GM21786 (cell line): ENCODE results near the gene SMIM5.

Source experiments
- ATAC-seq: cut with Tn5 transposase; IDR thresholded peaks from one replicate; pipeline ENCODE4 v1.9.1; 2021; ENCODE audit not compliant: unreplicated experiment

The SMIM5 gene

DNA sequence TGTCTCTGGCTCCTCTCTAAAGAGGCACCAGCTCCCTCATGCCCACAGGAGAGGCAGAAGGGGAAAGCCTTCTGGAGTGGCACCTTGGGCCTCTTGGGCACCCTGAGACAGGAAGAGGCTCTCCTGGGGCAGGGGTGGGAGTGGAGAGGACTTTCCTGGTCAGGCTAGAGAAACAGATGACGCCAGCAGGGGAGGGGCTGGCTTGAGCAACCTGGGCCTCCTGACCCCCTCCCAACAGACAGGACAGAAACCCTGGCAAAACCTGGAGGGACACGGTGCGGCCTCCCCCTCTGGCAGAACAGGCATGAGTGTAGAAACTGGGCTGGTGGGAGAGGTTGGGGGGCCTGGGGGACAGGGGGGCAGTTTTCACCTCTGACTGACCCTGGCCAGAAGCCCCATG lies 6.1 kb downstream of the SMIM5 start:
- no peak for ATAC-seq

DNA sequence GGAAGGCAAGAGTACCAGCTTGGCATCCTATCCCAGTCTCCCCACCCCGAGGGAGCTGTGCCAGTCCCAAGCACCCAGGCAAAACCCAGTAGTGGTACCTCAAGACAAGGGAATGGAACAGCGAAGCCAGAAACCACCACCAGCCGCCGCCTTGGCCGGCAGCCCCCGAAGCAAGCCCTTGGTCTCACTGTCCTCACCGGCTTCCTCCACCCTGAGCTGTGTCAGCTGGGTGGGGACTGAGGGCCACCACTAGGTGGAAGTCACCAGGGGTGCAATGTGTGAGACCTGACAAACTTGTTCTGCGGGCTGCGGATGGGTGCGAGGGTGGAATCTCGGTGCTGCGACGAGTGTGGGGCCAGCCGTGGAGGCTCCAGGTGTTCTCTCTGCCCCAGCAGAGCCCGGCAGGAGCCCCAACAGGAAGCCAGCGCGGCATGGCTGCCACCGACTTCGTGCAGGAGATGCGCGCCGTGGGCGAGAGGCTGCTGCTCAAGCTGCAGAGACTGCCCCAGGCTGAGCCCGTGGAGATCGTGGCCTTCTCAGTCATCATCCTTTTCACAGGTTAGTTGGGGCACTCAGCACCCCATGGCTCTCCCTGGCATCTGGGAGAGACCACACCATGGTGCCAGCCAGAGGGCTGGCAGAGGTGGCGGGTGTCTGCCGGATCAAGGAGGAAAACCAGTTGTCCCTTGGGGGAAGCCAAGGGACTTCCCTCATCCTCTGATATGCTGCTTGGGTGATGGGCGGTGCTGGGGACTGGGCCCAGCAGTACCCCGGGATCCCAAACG lies 6.7 kb downstream of the SMIM5 start:
- no peak for ATAC-seq

DNA sequence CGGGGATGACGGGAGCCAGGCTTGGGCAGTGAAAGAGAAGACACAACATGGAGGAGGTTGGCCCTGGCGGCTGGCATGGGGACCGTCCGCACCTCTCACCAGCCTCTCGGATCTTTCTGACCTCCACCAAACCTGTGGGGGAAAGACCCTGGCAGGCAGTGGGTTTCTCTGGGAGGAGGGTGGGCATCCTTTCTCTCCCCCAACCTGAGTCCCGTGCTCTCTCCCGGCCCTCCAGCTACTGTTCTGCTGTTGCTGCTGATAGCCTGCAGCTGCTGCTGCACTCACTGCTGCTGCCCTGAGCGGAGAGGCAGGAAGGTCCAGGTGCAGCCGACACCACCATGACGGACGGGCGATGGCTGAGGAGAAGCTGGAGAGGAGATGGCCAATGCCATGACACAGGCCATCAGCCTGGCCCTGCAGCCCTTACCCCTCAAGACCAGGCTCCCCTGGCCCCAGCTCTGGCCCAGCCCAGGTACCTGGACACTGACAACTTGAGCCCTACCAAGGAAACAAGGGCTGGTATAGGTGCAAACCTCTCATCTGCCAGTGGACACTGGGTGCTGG lies 7.4 kb downstream of the SMIM5 start:
- no peak for ATAC-seq

DNA sequence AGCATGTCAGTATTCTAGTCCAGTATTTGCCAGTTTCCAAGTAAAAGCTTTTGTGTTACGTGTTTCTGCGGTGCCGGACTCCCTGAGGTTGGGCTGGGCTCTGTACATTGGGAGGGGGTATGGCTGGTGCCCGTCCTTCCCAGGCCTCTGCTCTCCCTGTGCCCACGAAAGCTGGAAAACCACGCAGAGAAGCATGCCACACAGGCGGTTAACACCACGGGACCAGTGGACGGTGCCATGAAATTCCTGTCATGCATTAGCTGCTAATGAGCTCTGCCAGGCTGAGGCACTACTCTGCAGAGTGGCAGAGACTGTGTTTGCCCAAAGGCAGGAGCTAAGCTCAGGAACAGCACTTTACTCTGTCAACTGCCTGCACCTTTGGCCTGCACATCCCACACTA lies 8.1 kb downstream of the SMIM5 start:
- ATAC-seq, result no peak

DNA sequence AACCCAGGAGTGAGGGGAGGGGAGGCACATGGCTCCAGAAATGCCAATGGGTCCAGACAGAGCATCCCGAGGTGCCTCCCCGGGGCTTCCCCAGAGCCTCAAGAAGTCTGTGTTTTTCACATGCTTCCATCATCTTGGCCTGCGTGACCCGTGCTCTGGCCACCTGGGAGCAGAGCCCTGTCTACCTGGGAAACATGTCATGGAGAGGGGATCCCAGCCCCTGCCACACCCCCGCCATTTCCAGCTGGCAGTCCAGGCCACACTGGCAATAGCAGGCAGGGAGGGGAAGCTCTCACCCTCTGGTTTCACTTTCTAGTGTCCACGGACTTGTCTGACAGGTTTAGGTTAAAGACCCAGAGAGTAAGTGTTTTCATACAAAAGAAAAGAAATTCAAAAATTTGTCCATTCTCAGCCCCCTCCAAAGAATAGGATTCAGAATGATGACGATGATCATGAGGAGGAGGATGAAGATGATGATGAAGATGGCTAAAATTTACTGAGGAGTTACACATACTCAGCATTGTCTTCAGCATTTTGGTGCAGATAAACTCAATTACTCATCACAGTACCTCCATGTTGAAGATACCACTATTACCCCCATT lies 9.0 kb downstream of the SMIM5 start:
- ATAC-seq, result no peak

DNA sequence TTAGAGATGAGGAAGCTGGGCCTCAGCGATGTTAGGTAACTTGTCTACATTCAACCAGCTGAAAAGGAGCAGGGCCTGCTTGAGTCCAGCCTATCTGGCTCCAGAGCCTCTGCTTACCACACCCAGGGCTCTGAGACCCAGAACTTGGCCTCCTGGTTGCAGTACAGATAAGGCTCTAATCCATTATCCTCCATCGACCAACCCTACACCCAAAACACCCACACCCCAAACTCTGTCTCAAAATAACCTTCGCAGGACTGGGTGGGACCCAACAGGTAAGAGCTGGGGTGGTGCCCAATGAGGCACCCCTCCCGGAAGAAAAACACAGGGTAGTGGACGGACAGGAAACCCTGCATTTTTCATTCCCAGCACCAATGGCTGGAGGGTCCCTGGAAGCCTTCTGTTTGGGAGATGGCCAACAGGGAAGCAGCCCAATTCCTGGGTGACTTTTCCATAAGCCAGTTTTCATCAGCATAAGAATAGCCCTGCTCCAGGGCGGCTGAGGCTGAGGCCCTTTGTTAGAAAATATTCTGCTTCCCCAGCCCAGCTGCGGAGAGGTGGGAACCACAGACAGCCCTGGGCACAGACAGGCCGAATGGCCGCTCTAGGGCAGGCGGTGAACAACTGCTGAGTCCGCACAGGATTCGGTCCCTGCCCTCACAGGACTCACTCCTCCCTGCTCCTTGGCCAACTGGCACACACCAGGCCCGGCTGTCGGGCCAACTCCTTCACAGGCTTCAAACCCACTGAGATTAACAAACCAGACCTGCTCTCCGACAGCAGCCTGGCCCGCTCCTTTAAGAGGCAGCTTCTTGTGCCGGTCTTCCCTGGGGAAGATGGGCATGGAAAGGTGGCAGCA lies 9.8 kb downstream of the SMIM5 start:
- ATAC-seq, result no peak

DNA sequence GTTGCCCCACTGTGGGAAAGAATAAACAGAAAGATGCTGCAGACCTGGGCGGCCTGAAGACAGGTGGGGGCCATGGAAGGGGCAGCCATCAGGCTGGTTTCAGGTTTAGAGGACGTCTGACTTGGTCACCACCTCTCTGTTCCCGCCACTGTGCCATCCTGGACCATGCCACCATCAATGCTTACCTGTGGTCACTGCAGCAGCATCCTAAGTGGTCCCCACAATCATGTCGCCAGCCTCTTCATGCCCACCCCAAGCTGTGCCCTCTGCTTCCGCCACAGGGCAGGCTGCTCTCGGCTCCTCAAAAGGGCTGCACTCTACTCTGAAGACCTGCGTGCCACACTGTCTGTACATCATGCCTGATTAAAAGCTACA lies 10.4 kb downstream of the SMIM5 start:
- no peak for ATAC-seq

DNA sequence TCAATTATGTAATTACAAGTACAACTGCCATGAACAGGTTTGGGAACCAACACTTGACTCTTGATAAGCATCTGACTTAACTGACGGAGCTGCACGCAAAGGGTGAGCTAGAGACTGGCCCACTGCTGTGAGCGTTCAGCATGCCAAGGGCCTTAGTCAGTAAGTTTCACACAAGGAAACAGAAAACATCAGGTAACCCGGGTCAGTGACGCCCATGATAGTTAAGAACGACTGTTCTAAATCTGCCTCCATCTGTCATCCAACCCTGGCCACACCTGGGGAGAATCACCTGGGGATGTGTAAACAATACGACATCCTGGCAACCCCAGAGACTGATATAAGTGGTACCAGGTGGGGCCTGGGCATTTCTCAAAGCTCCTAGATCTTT lies 12.3 kb downstream of the SMIM5 start:
- ATAC-seq, result no peak

DNA sequence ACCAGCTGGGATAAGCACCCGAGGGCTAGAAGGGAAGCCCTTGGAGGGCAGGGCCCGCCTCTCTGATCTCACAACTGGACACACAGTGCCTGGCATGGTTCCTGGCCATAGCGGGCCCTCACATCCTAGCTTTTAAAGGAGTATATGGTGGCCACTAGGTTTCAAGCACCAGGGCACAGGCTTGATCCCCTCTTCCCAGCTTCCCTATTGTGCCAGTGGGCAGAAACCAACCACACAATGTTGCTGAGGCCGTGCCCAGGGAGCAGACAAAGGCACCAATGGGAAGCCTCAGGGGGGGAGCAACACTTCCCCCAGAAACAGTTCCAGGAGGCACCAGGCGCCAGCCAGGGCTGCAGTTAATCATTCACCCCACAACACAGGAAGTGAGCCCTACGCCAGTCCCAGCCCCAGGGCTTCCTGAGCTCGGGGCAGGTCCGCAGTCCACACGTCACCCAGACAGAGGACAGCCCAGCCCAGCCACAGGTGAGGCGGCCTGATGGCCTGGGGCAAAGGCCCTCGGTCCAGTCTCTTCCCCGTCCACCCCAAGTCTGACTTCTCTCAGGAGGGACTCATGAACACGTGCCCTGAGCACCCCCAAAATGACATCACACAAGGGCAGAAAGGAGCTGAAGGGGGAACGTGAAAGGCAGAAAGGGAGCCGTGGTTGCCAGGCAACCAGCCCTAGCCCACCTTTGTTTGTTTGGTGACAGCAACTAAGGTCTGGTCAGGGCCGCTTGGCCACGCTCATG lies 12.8 kb downstream of the SMIM5 start:
- ATAC-seq, result peak; percentile 90

DNA sequence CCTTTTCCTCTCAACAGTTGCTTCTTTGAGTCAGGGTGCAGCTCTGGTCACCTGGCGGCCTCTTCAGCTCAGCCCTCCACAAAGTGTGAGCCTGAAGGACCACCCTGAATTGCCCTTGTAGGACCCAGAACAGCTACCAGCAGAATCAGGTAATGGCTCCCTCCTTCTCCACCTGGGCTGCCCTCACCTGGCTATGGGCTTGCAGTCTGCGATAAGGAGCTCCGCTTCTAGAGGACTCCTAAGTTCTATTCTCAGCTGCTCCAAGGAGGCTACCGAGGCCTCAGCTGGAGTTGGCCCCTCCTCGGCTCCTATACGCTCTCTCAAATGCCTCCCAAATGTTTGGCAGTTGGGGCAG lies 13.4 kb downstream of the SMIM5 start:
- no peak for ATAC-seq

DNA sequence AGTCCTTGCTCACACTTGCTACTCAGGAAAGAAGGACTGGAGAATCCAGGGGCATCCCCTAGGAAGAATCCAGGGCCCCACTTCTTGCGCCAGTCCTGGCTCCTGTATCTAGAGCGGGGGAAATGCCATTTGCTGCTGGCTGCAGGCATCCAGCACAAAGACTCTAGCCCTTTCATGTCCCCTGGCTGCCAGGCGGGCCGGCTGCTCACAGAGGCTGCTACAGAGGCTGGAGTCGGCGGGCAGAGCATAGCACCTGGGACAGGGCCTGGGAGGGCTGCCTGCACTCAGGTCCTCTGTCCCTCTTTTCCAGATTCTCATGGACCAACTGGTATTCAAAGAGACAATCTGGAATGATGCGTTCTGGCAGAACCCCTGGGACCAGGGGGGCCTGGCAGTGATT lies 13.8 kb downstream of the SMIM5 start:
- no peak for ATAC-seq

DNA sequence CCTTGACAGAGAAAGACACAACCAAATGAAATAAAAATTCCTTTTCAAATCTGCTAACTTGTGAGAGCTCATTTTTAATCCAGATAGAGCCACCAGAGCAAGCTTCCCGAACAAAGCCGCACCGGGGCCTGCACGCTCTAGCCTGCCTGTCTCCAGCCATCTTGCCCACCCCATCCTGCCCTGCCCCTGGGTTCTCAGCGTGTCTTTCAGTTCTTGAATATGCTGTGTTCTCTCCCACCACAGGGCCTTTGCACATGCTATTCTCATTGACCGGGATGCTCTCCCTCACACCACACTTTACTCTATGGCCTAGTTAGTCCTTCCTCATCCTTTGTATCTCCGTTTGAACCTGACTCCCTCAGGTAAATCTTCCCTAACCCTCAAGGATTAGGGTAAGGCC lies 14.7 kb downstream of the SMIM5 start:
- ATAC-seq, result no peak

DNA sequence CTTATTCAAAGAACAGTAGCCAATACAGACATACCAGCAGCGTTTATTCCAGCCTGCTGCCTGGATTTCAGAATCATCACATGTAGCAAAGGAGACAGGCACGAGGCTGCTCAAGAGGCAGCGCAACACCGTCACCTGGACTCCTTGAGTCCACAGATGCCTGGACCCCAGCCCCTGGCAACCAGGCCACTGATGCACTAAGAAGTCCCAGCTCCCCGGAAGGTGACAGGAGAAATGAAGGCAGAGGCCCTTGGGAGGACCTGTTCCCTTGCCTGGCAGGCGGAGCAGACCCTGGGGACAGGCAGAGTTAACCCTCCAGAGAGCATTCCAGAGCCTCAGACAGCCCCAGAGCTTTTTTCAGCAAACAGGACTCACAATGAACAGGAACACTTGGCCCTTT lies 16.5 kb downstream of the SMIM5 start:
- ATAC-seq, result no peak

DNA sequence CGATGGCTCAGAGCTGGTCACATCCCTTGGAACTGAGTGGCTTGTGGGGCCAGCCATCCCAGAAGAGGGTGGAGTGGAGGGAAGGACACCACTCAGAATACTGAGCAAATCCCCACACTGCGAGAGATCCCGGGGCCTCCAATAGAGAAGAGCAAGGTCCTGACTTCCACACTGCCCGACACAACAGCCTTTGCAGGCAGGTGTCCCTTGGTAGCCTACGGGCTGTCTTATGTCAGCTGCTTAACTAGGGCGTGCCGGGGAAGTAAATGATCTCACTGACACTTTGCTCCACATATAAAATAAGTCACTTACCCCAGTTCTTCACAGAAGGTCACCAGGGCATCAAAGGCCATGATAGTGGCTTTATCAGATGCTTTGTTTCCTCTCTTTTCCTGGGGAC lies 17.6 kb downstream of the SMIM5 start:
- no peak for ATAC-seq

DNA sequence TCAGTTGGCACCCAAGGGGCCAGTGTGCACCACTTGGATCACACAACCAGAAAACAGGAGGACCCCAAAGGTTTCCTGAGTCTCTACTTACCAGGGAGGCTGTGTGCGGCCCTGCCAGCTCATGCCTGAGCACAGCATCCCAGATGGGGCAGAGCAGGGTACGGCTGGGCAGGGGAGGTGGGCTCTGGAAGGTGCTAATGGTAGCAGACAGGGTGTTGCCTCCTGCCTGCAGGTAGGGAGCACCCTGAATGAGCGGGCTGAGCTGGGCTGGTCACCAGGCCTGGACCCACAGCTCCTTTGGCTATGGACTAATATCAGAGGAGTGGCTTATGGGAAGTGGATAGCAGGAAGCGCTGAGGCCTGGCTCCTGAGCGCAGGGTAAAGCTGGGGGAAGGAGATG lies 19.1 kb downstream of the SMIM5 start:
- ATAC-seq, result no peak

DNA sequence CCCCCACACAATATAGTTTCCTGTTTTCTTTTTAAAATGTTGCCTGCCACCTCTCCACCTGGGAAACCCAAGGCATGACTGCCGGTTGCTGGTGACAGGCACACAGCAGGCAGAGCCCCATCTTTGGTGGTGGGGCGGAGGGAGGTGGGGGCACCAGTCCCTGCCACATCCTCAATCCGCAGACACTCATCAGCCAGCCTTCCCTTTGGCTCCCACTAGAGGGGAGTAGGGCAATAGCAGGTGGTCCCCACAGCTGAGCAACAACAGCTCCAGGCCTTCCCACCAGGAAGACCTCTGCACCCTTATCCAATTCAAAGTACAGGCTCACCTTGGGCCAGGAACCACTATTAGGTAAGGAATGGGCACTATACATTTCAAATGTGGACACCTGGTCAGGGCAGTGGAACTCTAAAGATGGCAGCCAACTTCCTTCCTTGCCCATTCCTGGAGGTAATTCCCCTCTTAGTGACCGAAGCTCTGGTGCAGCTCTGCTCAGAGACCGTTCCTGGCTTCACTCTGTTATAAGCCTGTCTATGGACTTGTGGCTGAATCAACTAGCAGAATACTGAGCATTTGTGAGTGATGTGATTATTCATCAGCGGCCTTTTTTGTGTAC lies 19.8 kb downstream of the SMIM5 start:
- ATAC-seq, result no peak

DNA sequence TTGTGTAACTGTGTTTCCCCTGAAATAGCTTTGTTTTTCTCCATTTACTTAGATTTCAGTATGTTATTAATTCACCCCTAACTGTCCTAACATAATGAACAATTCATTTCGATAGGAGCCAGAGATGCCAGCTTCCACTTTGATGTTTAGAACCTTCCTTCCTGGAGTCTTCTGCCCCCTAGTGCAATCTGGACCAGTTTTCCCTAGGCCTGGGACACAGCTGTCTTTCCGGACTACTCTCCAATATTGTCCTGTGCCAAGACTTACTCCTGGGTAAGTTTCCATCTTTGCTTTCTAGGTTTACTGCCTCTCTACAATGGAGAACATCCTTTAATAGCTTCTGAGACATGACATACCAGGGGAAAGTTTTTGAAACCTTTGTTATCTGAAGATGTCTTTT lies 20.9 kb downstream of the SMIM5 start:
- no peak for ATAC-seq

DNA sequence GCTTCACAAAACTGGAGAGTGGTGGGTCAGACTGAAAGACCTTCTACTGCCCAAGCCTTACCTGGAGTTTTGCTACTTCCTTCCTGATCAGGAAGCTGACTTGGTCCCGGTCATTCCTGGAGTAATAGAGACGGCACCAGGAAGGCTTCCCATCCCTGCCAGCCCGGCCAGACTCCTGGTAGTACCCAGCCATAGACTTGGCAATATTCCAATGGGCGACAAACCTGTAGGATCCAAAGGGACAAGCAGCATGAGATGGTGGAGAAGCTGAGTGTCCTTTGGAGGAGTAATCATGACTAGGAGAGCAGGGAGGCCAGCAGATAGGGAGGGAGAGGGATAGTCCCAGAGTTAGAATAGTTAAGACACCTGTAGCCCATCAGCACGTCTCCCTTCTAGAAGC lies 25.0 kb downstream of the SMIM5 start:
- ATAC-seq, result no peak

DNA sequence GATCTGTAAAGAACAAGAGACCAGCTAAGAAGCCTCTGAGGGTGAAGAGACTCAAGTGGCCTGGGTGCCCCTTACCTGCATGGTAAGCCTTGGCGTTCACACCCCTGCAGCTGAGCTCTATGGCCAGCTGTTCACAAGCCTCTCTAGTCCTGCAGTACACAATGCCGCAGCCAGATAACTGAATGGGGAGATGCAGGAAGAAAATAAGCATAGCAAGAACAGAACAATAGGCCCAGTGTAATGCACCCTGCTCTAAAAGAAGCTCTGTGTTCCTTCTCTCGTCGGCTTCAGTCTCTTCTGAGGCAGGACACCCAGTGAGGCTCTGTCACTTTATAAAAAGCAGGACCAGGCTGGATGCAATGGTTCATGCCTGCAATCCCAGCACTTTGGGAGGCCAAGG lies 28.3 kb downstream of the SMIM5 start:
- no peak for ATAC-seq

DNA sequence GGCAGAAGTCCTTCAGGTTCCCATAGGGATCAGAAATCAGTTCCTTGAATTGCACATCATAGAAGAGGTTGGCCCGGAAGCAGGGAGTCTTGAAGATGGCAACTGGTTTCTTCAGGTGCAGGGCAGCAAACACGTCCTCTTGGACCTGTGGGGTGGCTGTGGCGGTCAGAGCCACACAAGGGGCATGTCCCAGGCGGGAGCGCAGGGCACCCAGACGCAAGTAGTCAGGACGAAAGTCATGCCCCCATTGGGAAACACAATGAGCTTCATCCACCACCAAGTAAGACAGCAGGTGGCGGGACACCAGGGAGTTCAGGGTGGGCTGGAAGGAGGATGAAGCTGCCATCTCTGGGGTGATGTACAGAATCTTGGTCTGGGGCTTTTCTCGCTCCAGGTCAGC lies 29.3 kb downstream of the SMIM5 start:
- no peak for ATAC-seq

DNA sequence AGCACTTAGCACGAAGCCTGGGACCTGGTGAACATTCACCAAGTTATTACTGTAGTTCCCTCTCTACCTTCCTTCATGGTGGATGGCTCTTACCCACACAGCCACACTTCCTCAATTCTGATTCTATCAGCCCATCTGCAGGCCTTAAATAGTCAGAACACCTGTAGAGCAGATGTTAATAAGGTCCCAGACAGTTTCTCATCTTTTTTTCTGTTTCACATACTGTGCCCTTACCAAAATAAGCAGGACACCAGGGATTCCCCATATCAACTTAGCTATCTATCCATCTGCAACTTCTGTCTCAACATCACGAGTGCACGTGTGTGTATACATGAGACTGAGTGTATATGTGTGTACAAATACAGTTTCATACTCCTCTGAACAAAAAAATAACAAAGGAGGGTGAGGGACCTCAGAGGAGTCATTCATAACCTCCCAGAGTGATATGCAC lies 30.9 kb downstream of the SMIM5 start:
- ATAC-seq, result peak; percentile 84
